ENCODE results near the gene SQSTM1. TPM values are rescaled to one million over a fixed set of nuclear protein-coding genes. Genes with fewer than 3 reads are reported as not detected.

SQSTM1 gene
- total and polyA plus RNA-seq, 2 of the 8 experiments (the other 6 are each of a cell fraction or from before 2014, with no cell fraction given) = 78.6 to 110 TPM

DNA sequence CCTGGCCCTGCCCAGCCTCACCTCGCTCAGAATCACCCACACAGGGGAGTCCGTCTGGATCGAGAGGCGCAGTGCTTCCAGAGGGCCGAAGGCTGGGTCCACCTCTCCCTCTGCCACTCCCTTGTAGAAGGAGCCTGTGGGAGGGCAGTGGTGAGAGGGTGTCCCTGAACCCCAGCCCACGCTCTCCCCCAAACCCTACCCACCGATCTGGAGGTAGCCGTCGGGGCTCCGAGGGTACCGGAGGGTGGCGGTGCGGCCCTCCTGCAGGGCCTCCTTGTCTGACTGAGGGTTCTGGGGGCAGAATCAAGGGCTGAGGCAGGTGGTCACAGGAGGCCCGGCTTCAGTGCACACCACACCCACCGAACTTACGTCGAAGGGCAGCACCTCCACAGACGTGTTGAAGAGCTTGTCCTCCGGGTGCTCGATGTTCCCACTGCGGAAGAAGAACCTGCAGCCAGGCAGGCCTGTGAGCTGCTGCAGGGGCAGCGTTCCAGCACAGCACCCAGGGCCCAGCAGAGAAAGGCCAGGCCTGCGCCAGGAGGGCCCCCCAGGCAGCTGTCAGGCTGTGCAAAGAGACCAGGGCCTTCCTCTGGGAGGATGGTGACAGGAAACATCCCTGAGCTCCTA, 22.4 kb upstream of the SQSTM1 start:
- Histone ChIP-seq H3K14ac (ENCODE audit: insufficient read length) (no peak overlapping the region), H3K56ac (replicated peaks; ENCODE audit: insufficient read length, low read depth, low read length) (no peak overlapping the region), H3K23ac (ENCODE audit: insufficient read length) (no peak overlapping the region), H4K8ac (ENCODE audit: extremely low read depth, insufficient read depth, low read length) (peak overlapping the region; percentile 74; the same call in 1 of the 2 replicates), H3K27ac (ENCODE audit: low read depth, low read length) (no peak overlapping the region), H3K36me3 (ENCODE audit: control insufficient read depth in 2 of 4, insufficient read depth in 4 of 4, low read length in 3 of 4) (peaks cover 12 to 31% (median 27%) of the 10 kb centered on the region in 4 experiments), H2BK20ac (ENCODE audit: low read length) (no peak overlapping the region), H2AFZ (ENCODE audit: low read length) (no peak overlapping the region), H3K4ac (replicated peaks; ENCODE audit: insufficient read length, low read depth, low read length) (no peak overlapping the region), H2BK15ac (ENCODE audit: low read length) (no peak overlapping the region), H2AK5ac (ENCODE audit: low read depth, low read length) (no peak overlapping the region), H3K9ac (replicated peaks in 1 of 4; ENCODE audit: extremely low read depth in 1 of 4, low read depth in 3 of 4, low read length in 3 of 4) (no peak overlapping the region), H3K4me3 (ENCODE audit: extremely low read depth in 1 of 4, insufficient read depth in 2 of 4, low read depth in 3 of 4, low read length in 4 of 4) (no peak overlapping the region), H3K4me2 (ENCODE audit: insufficient read depth in 1 of 2, low read depth in 2 of 2, low read length in 2 of 2) (no peak overlapping the region), H4K20me1 (replicated peaks in 1 of 2; ENCODE audit: control insufficient read depth in 1 of 2, insufficient read depth in 2 of 2, low read length in 2 of 2) (peaks cover 8 to 20% of the 10 kb centered on the region in 2 experiments), H4K5ac (ENCODE audit: insufficient read length, low read depth, low read length) (no peak overlapping the region), H3K79me1 (ENCODE audit: low read depth, low read length) (no peaks in the 10 kb centered on the region; the same call in 1 of the 2 replicates), H2BK12ac (ENCODE audit: low read depth, low read length) (no peak overlapping the region), H3K79me2 (ENCODE audit: control insufficient read depth in 1 of 2, insufficient read depth in 2 of 2, low read length in 2 of 2) (no peaks in the 10 kb centered on the region), H3K18ac (ENCODE audit: extremely low read depth, low read length) (no peak overlapping the region), H4K91ac (replicated peaks; ENCODE audit: insufficient read length, low read length) (no peak overlapping the region), H2BK120ac (replicated peaks; ENCODE audit: low read depth, low read length) (no peak overlapping the region), H3K9me3 (ENCODE audit: insufficient read depth in 2 of 2, low read depth in 1 of 2, low read length in 1 of 2) (no peaks in the 10 kb centered on the region), H2BK5ac (ENCODE audit: low read depth, low read length) (no peak overlapping the region), H3K23me2 (ENCODE audit: low read depth, low read length) (peaks cover 7% of the 10 kb centered on the region), H3K27me3 (replicated peaks in 1 of 4; ENCODE audit: control insufficient read depth in 3 of 4, extremely low read depth in 1 of 4, insufficient read depth in 3 of 4, low read length in 3 of 4) (peaks cover 0 to 2% (median 0%) of the 10 kb centered on the region in 4 experiments; a peak in 1 of 7 replicates), H3K4me1 (replicated peaks in 1 of 4; ENCODE audit: control insufficient read depth in 3 of 4, insufficient read depth in 4 of 4, low read length in 3 of 4) (peaks cover 0 to 25% (median 23%) of the 10 kb centered on the region in 4 experiments; a peak in 6 of 7 replicates)
- TF ChIP-seq HDAC6 (IDR thresholded peaks at IDR 0.05; ENCODE audit: low read depth, low read length) = no peak
- TF ChIP-seq, protein P1, sequence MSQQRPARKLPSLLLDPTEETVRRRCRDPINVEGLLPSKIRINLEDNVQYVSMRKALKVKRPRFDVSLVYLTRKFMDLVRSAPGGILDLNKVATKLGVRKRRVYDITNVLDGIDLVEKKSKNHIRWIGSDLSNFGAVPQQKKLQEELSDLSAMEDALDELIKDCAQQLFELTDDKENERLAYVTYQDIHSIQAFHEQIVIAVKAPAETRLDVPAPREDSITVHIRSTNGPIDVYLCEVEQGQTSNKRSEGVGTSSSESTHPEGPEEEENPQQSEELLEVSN (IDR thresholded peaks at IDR 0.05) = no peak
- TF ChIP-seq PHF8 (conservative IDR thresholded peaks at IDR 0.05; ENCODE audit: low read depth, low read length) = no peak
- FAIRE-seq = no peak
- 97% methylated on average over 14 of the region's 23 CpGs; no CpG with 5 or more reads in 1 of the 2 experiments for WGBS, 2 experiments (ENCODE audit: extremely low coverage in 1 of 2, insufficient coverage in 1 of 2, insufficient read length in 1 of 2, insufficient replicate concordance in 2 of 2, low coverage in 1 of 2, low lambda C conversion rate in 2 of 2, missing lambda C conversion rate in 1 of 2)
- CTCF ChIA-PET (ENCODE audit: partially characterized antibody) = interaction anchor here (0.5 to 2.4 kb wide), 8 partner anchors 9 to 135 kb away, joined by 3 to 6 read pairs (median 4); partner anchors contain the start of gene SQSTM1
- no peak for DNase-seq (ENCODE audit: low read depth in 1 of 2, low spot score in 2 of 2)
- POLR2A ChIA-PET (ENCODE audit: partially characterized antibody) = interaction anchor here (0.8 to 16.9 kb wide), 11 partner anchors 8 to 117 kb away, joined by 3 to 207 read pairs (median 4); partner anchors contain the start of genes CBY3, MGAT4B and SQSTM1

Measured in H1 (cell line).